Stimulated activated naive CD8-positive, alpha-beta T cell treated with anti-CD3 and anti-CD28 coated beads, Interleukin-15, Interleukin-2, amounts not matched to agents 100 U/mL and 50 U/mL, for 24 hours (primary cell): ENCODE data around the gene STC2.

Source experiments
- ATAC-seq: fragments of 150-1000 bp; cut with Tn5 transposase; one replicate; pipeline ENCODE4 v1.10.0; 2021
- DNase-seq: peaks from one replicate; pipeline ENCODE4 v3.0.0; 2021

STC2 gene

GRCh38 chr5:173268750-173269432 is 59.3 kb downstream of the STC2 start:
- no peak for DNase-seq
- no peak for ATAC-seq

- no peak for DNase-seq
- no peak for ATAC-seq
These were observed 62.8 kb downstream of the STC2 start for GRCh38 chr5:173265433-173265832.
